ENCODE data around the gene TANGO2. TPM values are rescaled to one million over a fixed set of nuclear protein-coding genes. Genes with fewer than 3 reads are reported as not detected.

Gene TANGO2
- total and polyA plus RNA-seq, 2 of the 8 experiments (the other 6 are each of a cell fraction or from before 2014, with no cell fraction given), result 10.1 to 18.4 TPM

- no peak for TF ChIP-seq SIRT6 (IDR thresholded peaks at IDR 0.05; ENCODE audit: low read length)
- no peak for TF ChIP-seq EP300 (IDR thresholded peaks at IDR 0.05; ENCODE audit: borderline replicate concordance in 1 of 2, low read depth in 2 of 2, low read length in 2 of 2)
- no peak for TF ChIP-seq CTBP2 (IDR thresholded peaks at IDR 0.05; ENCODE audit: borderline replicate concordance, insufficient read depth, insufficient read length, low read length)
- TF ChIP-seq JUN (IDR thresholded peaks at IDR 0.05; ENCODE audit: low read depth, low read length), result no peak
Observed at GRCh38 chr22:20046730-20047129, 25.8 kb downstream of the TANGO2 start (continued).

Data from H1 (cell line).